Glutamatergic neuron (in vitro differentiated cells): Measurements from ENCODE around the gene RPS3. TPM values are rescaled to one million over a fixed set of nuclear protein-coding genes. Genes with fewer than 3 reads are reported as not detected.
"Not testable (repeated sequence)": the region's sequence is repeated elsewhere in the genome, so short reads cannot be mapped to it uniquely, and the experiment has no call there.

ENCODE experiments used
- DNase-seq: peaks from one replicate; pipeline ENCODE4 v3.0.0; 2022
- H3K27ac Mint-ChIP-seq: one replicate; pipeline ENCODE4 v1.8.0; 2020; ENCODE audit warnings: mild to moderate bottlenecking, mixed read lengths, inconsistent platforms; ENCODE audit not compliant: unreplicated experiment
- H3K27me3 Mint-ChIP-seq: one replicate; pipeline ENCODE4 v1.8.0; 2020; ENCODE audit warnings: mild to moderate bottlenecking, moderate library complexity, mixed read lengths, inconsistent platforms; ENCODE audit not compliant: unreplicated experiment
- H3K36me3 Mint-ChIP-seq: one replicate; pipeline ENCODE4 v1.8.0; 2020; ENCODE audit warnings: mild to moderate bottlenecking, mixed read lengths, inconsistent platforms; ENCODE audit not compliant: unreplicated experiment
- H3K4me1 Mint-ChIP-seq: one replicate; pipeline ENCODE4 v1.8.0; 2020; ENCODE audit warnings: mild to moderate bottlenecking, low read depth, mixed read lengths, inconsistent platforms; ENCODE audit not compliant: unreplicated experiment
- H3K4me3 Mint-ChIP-seq: one replicate; pipeline ENCODE4 v1.8.0; 2020; ENCODE audit warnings: mild to moderate bottlenecking, mixed read lengths, inconsistent platforms; ENCODE audit not compliant: unreplicated experiment
- H3K9me3 Mint-ChIP-seq: one replicate; pipeline ENCODE4 v1.8.0; 2020; ENCODE audit warnings: mild to moderate bottlenecking, moderate library complexity, mixed read lengths, inconsistent platforms; ENCODE audit not compliant: unreplicated experiment
- total RNA-seq: library from RNA; stranded (reverse); fragmentation: NEBNext Ultra II Directional; extraction: Animal tissue kit (Norgen Biotek cat#: 25700); gene quantifications from one replicate; pipeline ENCODE4 v1.2.1, GENCODE V29; 2021; ENCODE audit not compliant: unreplicated experiment
- TF ChIP-seq, protein P1 (sequence below): fragments of 200-600 bp; sonication (generic); IDR thresholded peaks from one replicate; pipeline ENCODE4 v1.5.0; 2021; ENCODE audit not compliant: partially characterized antibody, unreplicated experiment

The RPS3 gene
- total RNA-seq, 1 donor from 2014 or later, result 1,391 TPM

DNA sequence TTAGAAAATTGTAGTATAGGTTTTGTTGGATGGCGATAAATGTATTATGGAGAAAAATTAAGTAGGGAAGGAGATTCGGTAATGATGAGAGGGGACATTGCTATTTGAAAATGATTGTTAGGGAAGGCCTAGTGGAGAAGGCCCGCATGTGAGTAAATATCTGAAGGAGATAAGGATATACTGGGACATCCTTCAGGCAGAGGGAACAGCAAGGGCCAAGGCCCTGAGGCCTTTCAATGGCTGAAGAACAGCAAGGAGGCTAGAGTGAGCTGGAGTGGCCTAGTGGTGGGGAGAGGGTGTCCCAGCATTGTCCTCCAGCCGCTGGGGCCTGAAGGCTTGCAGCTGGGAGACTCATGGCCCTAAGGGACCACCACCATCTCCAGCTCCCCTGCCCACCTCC lies 24.7 kb upstream of the RPS3 start:
- Mint-ChIP-seq H3K9me3 (peaks cover 1% of the 10 kb centered on the region), H3K27ac (no peak overlapping the region), H3K27me3 (peaks cover 2% of the 10 kb centered on the region), H3K36me3 (peaks cover 4% of the 10 kb centered on the region), H3K4me1 (peaks cover 1% of the 10 kb centered on the region), H3K4me3 (no peak overlapping the region)
- no peak for DNase-seq
- TF ChIP-seq, protein P1, sequence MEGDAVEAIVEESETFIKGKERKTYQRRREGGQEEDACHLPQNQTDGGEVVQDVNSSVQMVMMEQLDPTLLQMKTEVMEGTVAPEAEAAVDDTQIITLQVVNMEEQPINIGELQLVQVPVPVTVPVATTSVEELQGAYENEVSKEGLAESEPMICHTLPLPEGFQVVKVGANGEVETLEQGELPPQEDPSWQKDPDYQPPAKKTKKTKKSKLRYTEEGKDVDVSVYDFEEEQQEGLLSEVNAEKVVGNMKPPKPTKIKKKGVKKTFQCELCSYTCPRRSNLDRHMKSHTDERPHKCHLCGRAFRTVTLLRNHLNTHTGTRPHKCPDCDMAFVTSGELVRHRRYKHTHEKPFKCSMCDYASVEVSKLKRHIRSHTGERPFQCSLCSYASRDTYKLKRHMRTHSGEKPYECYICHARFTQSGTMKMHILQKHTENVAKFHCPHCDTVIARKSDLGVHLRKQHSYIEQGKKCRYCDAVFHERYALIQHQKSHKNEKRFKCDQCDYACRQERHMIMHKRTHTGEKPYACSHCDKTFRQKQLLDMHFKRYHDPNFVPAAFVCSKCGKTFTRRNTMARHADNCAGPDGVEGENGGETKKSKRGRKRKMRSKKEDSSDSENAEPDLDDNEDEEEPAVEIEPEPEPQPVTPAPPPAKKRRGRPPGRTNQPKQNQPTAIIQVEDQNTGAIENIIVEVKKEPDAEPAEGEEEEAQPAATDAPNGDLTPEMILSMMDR, result no peak

DNA sequence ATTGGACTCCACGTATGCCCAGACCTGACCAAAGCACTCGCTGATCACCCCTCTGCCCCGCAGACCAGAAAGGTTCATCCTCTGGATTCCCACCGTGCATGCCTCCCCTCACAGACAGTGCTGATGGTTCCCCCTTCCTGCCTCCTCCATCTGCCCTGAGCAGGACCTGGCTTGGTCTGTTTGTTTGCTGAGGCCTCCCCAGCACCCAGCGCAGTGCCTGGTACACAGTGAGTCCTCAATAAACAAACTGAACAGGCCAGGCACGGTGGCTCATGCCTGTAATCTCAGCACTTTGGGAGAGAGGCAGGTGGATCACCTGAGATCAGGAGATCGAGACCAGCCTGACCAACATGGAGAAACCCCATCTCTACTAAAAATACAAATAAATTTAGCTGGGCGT lies 23.7 kb upstream of the RPS3 start:
- Mint-ChIP-seq H3K27ac (peak overlapping the region; percentile 25), H3K4me1 (peaks cover 1% of the 10 kb centered on the region), H3K4me3 (no peak overlapping the region), H3K36me3 (no peaks in the 10 kb centered on the region), H3K27me3 (peaks cover 2% of the 10 kb centered on the region), H3K9me3 (peaks cover 1% of the 10 kb centered on the region)
- TF ChIP-seq, protein P1, result no peak
- DNase-seq, result no peak

DNA sequence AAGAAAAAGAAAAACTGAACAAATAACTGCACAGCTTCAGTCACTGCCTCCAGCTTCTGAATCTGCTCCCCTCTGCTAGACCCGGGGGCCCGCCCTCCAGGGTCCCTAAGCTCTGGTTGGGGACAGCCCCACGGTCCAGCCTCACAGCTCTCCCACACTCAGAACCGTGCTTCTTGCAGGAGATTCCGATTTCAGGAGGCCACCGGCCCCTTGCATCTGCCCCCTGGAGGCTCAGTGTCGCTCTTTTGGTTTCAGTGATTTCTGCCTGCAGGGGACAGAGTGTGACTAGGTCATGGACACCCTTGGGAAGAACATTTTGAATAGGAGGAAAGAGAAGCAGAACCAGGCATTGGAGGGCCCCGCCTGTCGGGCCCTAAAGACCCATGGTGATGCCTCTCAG lies 23.1 kb upstream of the RPS3 start:
- no peaks in the 10 kb centered on the region for H3K36me3 Mint-ChIP-seq
- no peak overlapping the region for H3K4me3 Mint-ChIP-seq
- H3K4me1 Mint-ChIP-seq, result peaks cover 1% of the 10 kb centered on the region
- peaks cover 2% of the 10 kb centered on the region for H3K27me3 Mint-ChIP-seq
- TF ChIP-seq, protein P1, result no peak
- H3K9me3 Mint-ChIP-seq, result peaks cover 3% of the 10 kb centered on the region
- no peak overlapping the region for H3K27ac Mint-ChIP-seq
- DNase-seq, result no peak

DNA sequence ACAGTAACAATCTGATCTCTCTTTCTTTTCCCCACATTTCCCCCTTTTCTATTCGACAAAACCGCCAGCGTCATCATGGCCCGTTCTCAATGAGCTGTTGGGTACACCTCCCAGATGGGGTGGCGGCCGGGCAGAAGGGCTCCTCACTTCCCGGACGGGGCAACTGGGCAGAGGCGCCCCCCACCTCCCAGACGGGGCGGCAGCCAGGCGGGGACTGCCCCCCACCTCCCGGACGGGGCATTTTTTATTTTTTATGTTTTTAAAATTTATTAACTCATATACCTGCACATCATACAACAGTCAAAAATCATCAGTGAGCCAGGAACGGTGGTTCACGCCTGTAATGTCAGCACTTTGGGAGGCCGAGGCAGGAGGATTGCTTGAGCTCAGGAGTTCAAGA lies 20.5 kb upstream of the RPS3 start:
- H3K4me1 Mint-ChIP-seq, H3K4me3 Mint-ChIP-seq, H3K27ac Mint-ChIP-seq, H3K27me3 Mint-ChIP-seq, H3K36me3 Mint-ChIP-seq, H3K9me3 Mint-ChIP-seq, DNase-seq: not testable (repeated sequence)

DNA sequence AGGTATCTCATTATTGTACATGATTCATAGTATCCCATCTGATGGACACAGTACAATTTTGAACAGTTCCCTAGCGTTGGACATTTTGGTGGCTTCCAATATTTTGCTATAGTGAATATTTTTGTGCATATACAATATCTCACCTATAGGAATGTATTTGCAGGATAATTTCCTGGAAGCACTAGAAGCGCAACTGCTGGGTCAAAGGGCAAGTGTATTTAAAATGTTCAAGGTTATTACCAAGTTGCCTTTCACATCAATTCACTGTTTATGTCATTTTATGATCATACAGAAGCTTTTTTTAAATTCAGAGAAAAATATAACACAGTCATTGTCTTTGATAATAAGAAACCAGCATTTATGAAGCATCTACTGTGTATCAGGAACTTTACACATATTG lies 19.1 kb upstream of the RPS3 start:
- Mint-ChIP-seq H3K36me3 (no peaks in the 10 kb centered on the region), H3K27me3 (peaks cover 2% of the 10 kb centered on the region), H3K4me3 (no peak overlapping the region), H3K4me1 (peaks cover 1% of the 10 kb centered on the region), H3K27ac (no peak overlapping the region), H3K9me3 (peaks cover 3% of the 10 kb centered on the region)
- no peak for DNase-seq
- TF ChIP-seq, protein P1, result no peak
